Astrocyte (in vitro differentiated cells and primary cell): ENCODE results near the gene PASK. TPM values are rescaled to one million over a fixed set of nuclear protein-coding genes. Genes with fewer than 3 reads are reported as not detected.

Experiments
- DNase-seq: peaks from one replicate; pipeline ENCODE4 v3.0.0-alpha.2; 2010; ENCODE audit warnings: low read depth
- FAIRE-seq: peaks from 2 replicates; lab custom pipeline; 2011; peaks lifted over from hg19 to GRCh38; lab: Jason Lieb, UNC
- H2AFZ ChIP-seq: 2 replicates; pipeline ENCODE4 v1.6.0; 2012; ENCODE audit warnings: low read depth, low read length, inconsistent platforms
- H3K27ac ChIP-seq: 2 replicates; pipeline ENCODE4 v1.5.1; 2011; ENCODE audit warnings: low read depth, low read length, inconsistent platforms
- H3K27me3 ChIP-seq: 2 replicates; pipeline ENCODE4 v1.6.0; 2011; ENCODE audit warnings: low read length, inconsistent platforms; ENCODE audit not compliant: insufficient read depth
- H3K36me3 ChIP-seq: 2 replicates; pipeline ENCODE4 v1.5.1; 2011; ENCODE audit warnings: low read length, inconsistent platforms; ENCODE audit not compliant: insufficient read depth
- H3K4me1 ChIP-seq: 2 replicates; pipeline ENCODE4 v1.5.1; 2011; ENCODE audit warnings: low read length, inconsistent platforms; ENCODE audit not compliant: insufficient read depth
- H3K4me2 ChIP-seq: 2 replicates; pipeline ENCODE4 v1.6.0; 2012; ENCODE audit warnings: low read length, inconsistent platforms
- H3K4me3 ChIP-seq: 2 replicates; pipeline ENCODE4 v1.5.1; 2011; ENCODE audit warnings: low read depth, mild to moderate bottlenecking, low read length, inconsistent platforms; ENCODE audit not compliant: insufficient read depth
- H3K79me2 ChIP-seq: 2 replicates; pipeline ENCODE4 v1.6.0; 2012; ENCODE audit warnings: mild to moderate bottlenecking, low read length, inconsistent platforms; ENCODE audit not compliant: insufficient read depth
- H3K9ac ChIP-seq: 2 replicates; pipeline ENCODE4 v1.6.0; 2012; ENCODE audit warnings: mild to moderate bottlenecking, low read length, inconsistent platforms
- H3K9me3 ChIP-seq: 2 replicates; pipeline ENCODE4 v1.5.1; 2012; ENCODE audit warnings: low read depth, mild to moderate bottlenecking, low read length, inconsistent platforms; ENCODE audit not compliant: insufficient read depth
- H4K20me1 ChIP-seq: 2 replicates; pipeline ENCODE4 v1.6.0; 2012; ENCODE audit warnings: low read length, inconsistent platforms; ENCODE audit not compliant: insufficient read depth
- H3K27ac Mint-ChIP-seq: one replicate; pipeline ENCODE4 v1.8.0; 2021; ENCODE audit warnings: mild to moderate bottlenecking, mixed read lengths; ENCODE audit not compliant: unreplicated experiment
- H3K27me3 Mint-ChIP-seq: one replicate; pipeline ENCODE4 v1.8.0; 2021; ENCODE audit warnings: low read depth, mixed read lengths; ENCODE audit not compliant: unreplicated experiment
- H3K36me3 Mint-ChIP-seq: one replicate; pipeline ENCODE4 v1.8.0; 2021; ENCODE audit warnings: low read depth, mixed read lengths; ENCODE audit not compliant: unreplicated experiment
- H3K4me1 Mint-ChIP-seq: one replicate; pipeline ENCODE4 v1.8.0; 2021; ENCODE audit warnings: low read depth, mixed read lengths; ENCODE audit not compliant: unreplicated experiment
- H3K4me3 Mint-ChIP-seq: one replicate; pipeline ENCODE4 v1.8.0; 2021; ENCODE audit warnings: mild to moderate bottlenecking, moderate library complexity, mixed read lengths; ENCODE audit not compliant: unreplicated experiment
- H3K9me3 Mint-ChIP-seq: one replicate; pipeline ENCODE4 v1.8.0; 2021; ENCODE audit warnings: mild to moderate bottlenecking, mixed read lengths; ENCODE audit not compliant: unreplicated experiment
- EZH2 ChIP-seq: IDR thresholded peaks from 2 replicates; pipeline ENCODE4 v1.6.1; 2012; ENCODE audit warnings: mild to moderate bottlenecking, low read length, inconsistent platforms; ENCODE audit not compliant: insufficient read depth
- total RNA-seq: library from RNA; stranded (reverse); gene quantifications from 2 replicates; pipeline ENCODE4 v1.2.1, GENCODE V29; 2021
- TF ChIP-seq, protein P1 (sequence below): IDR thresholded peaks from 2 replicates; pipeline ENCODE4 v1.5.1; 2011; ENCODE audit warnings: low read depth, mild to moderate bottlenecking, inconsistent platforms, low read length, moderate library complexity; ENCODE audit not compliant: insufficient read depth

PASK gene
- total RNA-seq, 1 donor from 2014 or later: 8.0 TPM

DNA sequence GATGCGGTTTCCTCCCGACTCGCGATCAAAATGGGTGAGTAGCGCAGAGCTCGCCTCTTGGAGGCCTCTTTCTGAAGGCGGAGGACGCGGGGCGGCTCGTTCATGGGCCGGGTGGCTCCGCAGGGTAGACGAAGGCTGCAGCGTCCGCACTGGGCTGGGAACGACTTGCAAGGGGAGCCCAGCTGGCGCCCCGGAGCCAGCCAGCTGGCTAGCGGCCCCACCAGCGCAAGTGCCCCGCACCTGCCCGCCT lies 328 bp upstream of the PASK start:
- no peak for FAIRE-seq
- Histone ChIP-seq H3K27ac (no peak overlapping the region), H3K36me3 (no peaks in the 10 kb centered on the region), H3K4me2 (peak overlapping the region; percentile 100), H4K20me1 (peaks cover 18% of the 10 kb centered on the region), H3K4me3 (peak overlapping the region; percentile 80), H3K79me2 (peaks cover 23% of the 10 kb centered on the region), H3K4me1 (peaks cover 17% of the 10 kb centered on the region), H3K9ac (peak overlapping the region; percentile 71), H3K27me3 (no peaks in the 10 kb centered on the region), H3K9me3 (no peaks in the 10 kb centered on the region), H2AFZ (peak overlapping the region; percentile 100)
- H3K36me3 Mint-ChIP-seq: peaks cover 2% of the 10 kb centered on the region
- DNase-seq: no peak
- H3K27ac Mint-ChIP-seq: peak overlapping the region; percentile 53
- no peaks in the 10 kb centered on the region for H3K27me3 Mint-ChIP-seq
- H3K4me3 Mint-ChIP-seq: peak overlapping the region; percentile 97
- no peaks in the 10 kb centered on the region for H3K9me3 Mint-ChIP-seq
- H3K4me1 Mint-ChIP-seq: peaks cover 19% of the 10 kb centered on the region
- TF ChIP-seq, protein P1, sequence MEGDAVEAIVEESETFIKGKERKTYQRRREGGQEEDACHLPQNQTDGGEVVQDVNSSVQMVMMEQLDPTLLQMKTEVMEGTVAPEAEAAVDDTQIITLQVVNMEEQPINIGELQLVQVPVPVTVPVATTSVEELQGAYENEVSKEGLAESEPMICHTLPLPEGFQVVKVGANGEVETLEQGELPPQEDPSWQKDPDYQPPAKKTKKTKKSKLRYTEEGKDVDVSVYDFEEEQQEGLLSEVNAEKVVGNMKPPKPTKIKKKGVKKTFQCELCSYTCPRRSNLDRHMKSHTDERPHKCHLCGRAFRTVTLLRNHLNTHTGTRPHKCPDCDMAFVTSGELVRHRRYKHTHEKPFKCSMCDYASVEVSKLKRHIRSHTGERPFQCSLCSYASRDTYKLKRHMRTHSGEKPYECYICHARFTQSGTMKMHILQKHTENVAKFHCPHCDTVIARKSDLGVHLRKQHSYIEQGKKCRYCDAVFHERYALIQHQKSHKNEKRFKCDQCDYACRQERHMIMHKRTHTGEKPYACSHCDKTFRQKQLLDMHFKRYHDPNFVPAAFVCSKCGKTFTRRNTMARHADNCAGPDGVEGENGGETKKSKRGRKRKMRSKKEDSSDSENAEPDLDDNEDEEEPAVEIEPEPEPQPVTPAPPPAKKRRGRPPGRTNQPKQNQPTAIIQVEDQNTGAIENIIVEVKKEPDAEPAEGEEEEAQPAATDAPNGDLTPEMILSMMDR: no peak
- no peak for TF ChIP-seq EZH2

DNA sequence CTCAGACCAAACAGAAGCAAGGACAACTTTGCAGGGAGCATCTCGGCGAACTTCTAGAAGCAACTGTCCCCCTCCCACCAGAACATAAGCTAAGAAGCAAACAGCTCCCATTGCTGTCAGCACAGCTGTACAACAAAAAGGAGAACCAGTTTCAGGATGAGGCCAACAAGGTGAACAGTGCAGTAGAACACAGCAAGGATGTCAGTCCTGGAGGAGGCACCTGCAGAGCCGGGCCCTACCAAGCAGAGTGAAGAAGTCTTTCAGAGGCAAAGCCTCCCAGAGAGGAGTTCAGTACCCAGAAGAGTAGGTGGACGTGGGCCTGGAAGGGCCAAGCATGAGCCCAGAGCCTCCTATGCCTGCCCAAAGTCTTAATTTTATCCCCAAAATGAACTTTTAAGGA lies 1.0 kb downstream of the PASK start:
- H2AFZ ChIP-seq: peak overlapping the region; percentile 100
- no peaks in the 10 kb centered on the region for H3K36me3 ChIP-seq
- H3K27ac ChIP-seq: no peak overlapping the region
- peaks cover 23% of the 10 kb centered on the region for H3K79me2 ChIP-seq
- no peak for TF ChIP-seq EZH2
- TF ChIP-seq, protein P1: no peak
- H4K20me1 ChIP-seq: peaks cover 16% of the 10 kb centered on the region
- peaks cover 17% of the 10 kb centered on the region for H3K4me1 ChIP-seq
- H3K4me3 ChIP-seq: peak overlapping the region; percentile 80
- peaks cover 2% of the 10 kb centered on the region for H3K36me3 Mint-ChIP-seq
- DNase-seq (no peak), FAIRE-seq (no peak)
- peak overlapping the region; percentile 100 for H3K4me2 ChIP-seq
- peak overlapping the region; percentile 1 for H3K27ac Mint-ChIP-seq
- H3K27me3 Mint-ChIP-seq: peaks cover 4% of the 10 kb centered on the region
- no peaks in the 10 kb centered on the region for H3K9me3 Mint-ChIP-seq
- H3K9ac ChIP-seq: peak overlapping the region; percentile 71
- no peaks in the 10 kb centered on the region for H3K9me3 ChIP-seq
- peak overlapping the region; percentile 89 for H3K4me3 Mint-ChIP-seq
- H3K27me3 ChIP-seq: no peaks in the 10 kb centered on the region
- H3K4me1 Mint-ChIP-seq: peaks cover 15% of the 10 kb centered on the region

DNA sequence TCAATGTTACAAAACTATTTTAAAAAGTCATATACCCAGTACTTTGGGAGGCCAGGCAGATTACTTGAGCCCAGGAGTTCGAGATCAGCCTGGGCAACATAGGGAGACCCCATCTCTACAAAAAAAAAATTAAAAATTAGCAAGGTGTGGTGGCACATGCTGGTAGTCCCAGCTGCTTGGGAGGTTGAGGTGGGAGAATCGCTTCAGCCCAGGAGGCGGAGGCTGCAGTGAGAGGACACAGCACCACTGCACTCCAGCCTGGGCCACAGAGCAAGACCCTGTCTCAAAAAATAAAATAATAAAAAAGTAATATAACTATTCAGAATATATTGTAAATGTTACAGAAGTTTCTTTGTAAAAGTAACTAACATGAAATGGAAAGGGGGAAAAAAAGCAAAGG lies 1.9 kb downstream of the PASK start:
- TF ChIP-seq, protein P1: no peak
- TF ChIP-seq EZH2: no peak
- Histone ChIP-seq H3K4me2 (no peak overlapping the region), H2AFZ (no peak overlapping the region), H4K20me1 (peaks cover 10% of the 10 kb centered on the region), H3K27me3 (no peaks in the 10 kb centered on the region), H3K79me2 (peaks cover 16% of the 10 kb centered on the region), H3K4me3 (no peak overlapping the region), H3K36me3 (no peaks in the 10 kb centered on the region), H3K9ac (no peak overlapping the region), H3K27ac (no peak overlapping the region), H3K9me3 (no peaks in the 10 kb centered on the region), H3K4me1 (peaks cover 17% of the 10 kb centered on the region)
- Mint-ChIP-seq H3K4me3 (no peak overlapping the region), H3K27me3 (peaks cover 6% of the 10 kb centered on the region), H3K4me1 (peaks cover 13% of the 10 kb centered on the region), H3K27ac (no peak overlapping the region), H3K36me3 (peaks cover 3% of the 10 kb centered on the region), H3K9me3 (no peaks in the 10 kb centered on the region)
- DNase-seq: no peak
- no peak for FAIRE-seq
